ENCODE data around the gene TEX13A. TPM values are rescaled to one million over a fixed set of nuclear protein-coding genes. Genes with fewer than 3 reads are reported as not detected.

Gene TEX13A
- total RNA-seq, result not detected

- no peak for TF ChIP-seq CTCF (IDR thresholded peaks at IDR 0.05)
- no peak for ATAC-seq (ENCODE audit: low FRiP score)
- DNase-seq (ENCODE audit: low spot score), result no peak
Measured at GRCh38 chrX:105220636-105221035, at the start of gene TEX13A. TEX13A (minus strand) TSS chrX:105220694; CDS start chrX:105220397, 297 bp downstream.

DNA sequence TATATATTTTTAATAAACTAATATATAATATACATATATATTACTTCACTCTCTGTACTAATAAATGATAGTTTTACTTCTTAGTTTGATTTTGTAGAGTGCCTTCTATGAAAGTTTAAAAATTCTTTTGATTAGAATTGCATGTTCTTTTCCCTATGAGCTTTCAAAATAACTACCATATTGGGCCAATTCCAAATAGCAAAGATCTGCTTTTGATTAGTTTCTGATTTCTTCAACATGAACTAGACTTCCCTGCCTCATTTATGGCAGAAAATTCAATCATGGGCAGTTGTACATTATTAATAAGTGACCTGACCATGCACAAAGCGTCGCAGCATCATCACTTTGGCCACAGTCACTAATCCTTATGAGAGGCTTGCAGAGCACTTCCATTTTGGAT is 48.9 kb upstream of the TEX13A start:
- no peak for TF ChIP-seq CTCF (IDR thresholded peaks at IDR 0.05)
- DNase-seq (ENCODE audit: low spot score) (no peak), ATAC-seq (ENCODE audit: low FRiP score) (no peak)

GRCh38 chrX:105267167-105267566 is 46.7 kb upstream of the TEX13A start:
- ATAC-seq (ENCODE audit: low FRiP score), result no peak
- TF ChIP-seq CTCF (IDR thresholded peaks at IDR 0.05), result no peak

DNA sequence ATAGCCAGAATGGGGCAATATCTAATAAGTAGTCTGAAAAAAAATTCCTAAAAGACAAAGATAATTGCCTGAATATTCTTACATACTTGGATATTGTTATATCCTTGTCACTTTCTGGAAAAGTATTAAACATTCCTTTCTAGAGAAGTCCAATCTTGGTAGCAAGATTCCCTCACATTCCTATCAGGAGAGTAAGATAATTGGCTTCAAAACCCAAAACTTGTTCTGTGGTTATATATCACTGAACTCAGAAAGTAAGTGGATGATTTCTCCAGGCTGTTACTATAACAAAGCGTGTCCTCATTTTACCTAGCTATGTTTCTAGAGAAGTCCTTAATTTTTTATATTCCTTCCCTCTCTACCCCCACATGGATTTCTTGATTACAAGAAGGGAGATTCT is 46.0 kb upstream of the TEX13A start:
- no peak for DNase-seq (ENCODE audit: low spot score)
- ATAC-seq (ENCODE audit: low FRiP score), result no peak
- no peak for TF ChIP-seq CTCF (IDR thresholded peaks at IDR 0.05)

More at GRCh38 chrX:105267167-105267566, 46.7 kb upstream of the TEX13A start:
- no peak for DNase-seq (ENCODE audit: low spot score)

DNA sequence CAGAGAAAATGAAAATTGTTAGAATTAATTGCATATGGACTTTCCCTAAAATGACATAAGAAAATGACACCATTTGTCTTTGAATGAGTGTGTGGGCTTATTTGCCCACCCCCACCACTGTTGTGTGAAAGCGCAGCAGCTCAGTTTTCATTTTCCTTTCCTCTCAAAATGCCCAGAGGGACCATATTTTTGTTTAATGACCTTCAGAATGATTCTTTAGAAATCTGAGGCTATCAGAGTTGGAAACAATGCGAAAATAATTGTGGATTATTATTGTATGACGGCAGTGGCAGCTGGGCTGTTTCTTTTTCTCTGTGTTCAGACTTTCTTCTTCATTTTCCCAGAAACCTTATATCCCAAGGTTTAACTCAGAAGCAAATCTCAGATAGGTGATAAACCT is 44.6 kb upstream of the TEX13A start:
- DNase-seq (ENCODE audit: low spot score), result no peak
- ATAC-seq (ENCODE audit: low FRiP score), result no peak
- no peak for TF ChIP-seq CTCF (IDR thresholded peaks at IDR 0.05)

- no peak for DNase-seq (ENCODE audit: low spot score)
- TF ChIP-seq CTCF (IDR thresholded peaks at IDR 0.05), result no peak
- no peak for ATAC-seq (ENCODE audit: low FRiP score)
Measured at GRCh38 chrX:105263801-105264200, 43.3 kb upstream of the TEX13A start.

- ATAC-seq (ENCODE audit: low FRiP score), result no peak
- no peak for TF ChIP-seq CTCF (IDR thresholded peaks at IDR 0.05)
- no peak for DNase-seq (ENCODE audit: low spot score)
Measured at GRCh38 chrX:105263171-105263570, 42.7 kb upstream of the TEX13A start.

Data from omental fat pad (tissue), 4 donors.